ENCODE results near the gene ZNF600. TPM values are rescaled to one million over a fixed set of nuclear protein-coding genes. Genes with fewer than 3 reads are reported as not detected.

ZNF600 gene
- polyA plus RNA-seq, 3 donors = 1.9 to 9.2 (median 2.5) TPM

DNA sequence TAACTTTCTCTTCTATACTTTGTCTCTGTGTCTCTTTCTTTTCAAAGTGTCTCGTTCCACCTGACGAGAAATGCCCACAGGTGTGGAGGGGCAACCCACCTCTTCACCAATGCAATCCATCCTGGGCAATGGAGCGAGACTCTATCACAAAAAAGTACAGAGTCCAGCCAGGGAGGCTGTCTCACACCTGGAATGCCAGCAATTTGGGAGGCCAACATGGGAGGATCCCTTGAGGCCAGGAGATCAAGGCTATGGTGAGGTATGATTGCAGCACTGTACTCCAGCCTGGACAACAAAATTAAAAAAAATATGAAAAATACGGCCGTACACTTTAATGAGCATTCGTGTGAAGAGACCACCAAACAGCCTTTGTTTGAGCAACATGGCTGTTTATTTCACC lies 2.8 kb upstream of the ZNF600 start:
- TF ChIP-seq, protein P1, sequence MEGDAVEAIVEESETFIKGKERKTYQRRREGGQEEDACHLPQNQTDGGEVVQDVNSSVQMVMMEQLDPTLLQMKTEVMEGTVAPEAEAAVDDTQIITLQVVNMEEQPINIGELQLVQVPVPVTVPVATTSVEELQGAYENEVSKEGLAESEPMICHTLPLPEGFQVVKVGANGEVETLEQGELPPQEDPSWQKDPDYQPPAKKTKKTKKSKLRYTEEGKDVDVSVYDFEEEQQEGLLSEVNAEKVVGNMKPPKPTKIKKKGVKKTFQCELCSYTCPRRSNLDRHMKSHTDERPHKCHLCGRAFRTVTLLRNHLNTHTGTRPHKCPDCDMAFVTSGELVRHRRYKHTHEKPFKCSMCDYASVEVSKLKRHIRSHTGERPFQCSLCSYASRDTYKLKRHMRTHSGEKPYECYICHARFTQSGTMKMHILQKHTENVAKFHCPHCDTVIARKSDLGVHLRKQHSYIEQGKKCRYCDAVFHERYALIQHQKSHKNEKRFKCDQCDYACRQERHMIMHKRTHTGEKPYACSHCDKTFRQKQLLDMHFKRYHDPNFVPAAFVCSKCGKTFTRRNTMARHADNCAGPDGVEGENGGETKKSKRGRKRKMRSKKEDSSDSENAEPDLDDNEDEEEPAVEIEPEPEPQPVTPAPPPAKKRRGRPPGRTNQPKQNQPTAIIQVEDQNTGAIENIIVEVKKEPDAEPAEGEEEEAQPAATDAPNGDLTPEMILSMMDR (IDR thresholded peaks at IDR 0.05) = no peak
- no peak overlapping the region for H2AFZ ChIP-seq (ENCODE audit: insufficient read depth, low read depth, low read length, poor library complexity, severe bottlenecking)
- Mint-ChIP-seq H3K9me3 (peaks cover 47 to 86% (median 81%) of the 10 kb centered on the region in 7 donors), H3K4me3 (no peak overlapping the region), H3K27me3 (ENCODE audit: low read depth in 3 of 3) (peaks cover 2 to 10% (median 8%) of the 10 kb centered on the region in 3 donors), H3K4me1 (peaks cover 25% of the 10 kb centered on the region), H3K36me3 (peaks cover 0 to 2% of the 10 kb centered on the region in 2 donors), H3K27ac (no peak overlapping the region)
- intact Hi-C loops (cut with micrococcal nuclease) = loop anchor here in 1 of 2 donors (10.0 kb wide), 1 partner anchor 155 kb away; no protein-coding TSS in a partner anchor
- H3K9me3 ChIP-seq (replicated peaks in 1 of 2; ENCODE audit: control insufficient read depth in 1 of 2, insufficient read depth in 1 of 2, low read length in 2 of 2) = peaks cover 50 to 55% of the 10 kb centered on the region in 2 donors
- 96% methylated on average over 5 of the region's 6 CpGs for WGBS (ENCODE audit: insufficient coverage)
- peaks cover 5% of the 10 kb centered on the region for H3K79me2 ChIP-seq (ENCODE audit: insufficient read depth, low read length)
- H3K27ac ChIP-seq (ENCODE audit: low read depth in 1 of 2, low read length in 2 of 2) = no peak overlapping the region
- H3K4me3 ChIP-seq (replicated peaks in 1 of 3; ENCODE audit: low read depth in 2 of 3, low read length in 3 of 3) = no peak overlapping the region
- no peak overlapping the region for H3K9ac ChIP-seq (ENCODE audit: insufficient read depth, low read length, poor library complexity, severe bottlenecking)
- no peak for DNase-seq
- no peak overlapping the region for H3K4me2 ChIP-seq (replicated peaks; ENCODE audit: extremely low read depth, low read length, poor library complexity, severe bottlenecking)
- no peaks in the 10 kb centered on the region for H3K27me3 ChIP-seq (ENCODE audit: control insufficient read depth in 2 of 2, insufficient read depth in 2 of 2, low read length in 2 of 2)
- no peaks in the 10 kb centered on the region for H4K20me1 ChIP-seq (ENCODE audit: insufficient read depth, low read length)
- no peaks in the 10 kb centered on the region for H3K36me3 ChIP-seq (replicated peaks in 1 of 2; ENCODE audit: control insufficient read depth in 1 of 2, insufficient read depth in 2 of 2, low read length in 2 of 2)
- H3K4me1 ChIP-seq (ENCODE audit: control insufficient read depth in 1 of 2, insufficient read depth in 2 of 2, low read length in 2 of 2) = peaks cover 13 to 14% of the 10 kb centered on the region in 2 donors

DNA sequence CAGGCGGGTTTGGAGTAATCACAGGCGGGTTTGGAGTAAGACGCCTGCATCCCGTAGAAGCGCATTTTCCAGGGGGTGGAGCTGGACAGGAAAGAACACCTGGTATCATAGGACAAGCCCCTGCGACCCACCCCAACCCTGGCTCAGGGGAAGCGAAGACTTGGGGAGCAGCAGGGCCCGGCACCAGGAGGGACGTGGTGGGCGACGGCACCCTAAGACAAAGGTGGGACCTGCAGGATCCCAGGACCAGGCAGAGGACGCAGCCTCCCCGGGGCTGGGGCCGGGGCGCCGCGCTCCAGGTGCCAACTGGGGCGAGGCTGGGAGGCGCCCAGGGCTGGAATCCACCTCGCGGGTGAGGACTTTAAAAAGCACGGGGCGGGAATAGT lies 520 bp downstream of the ZNF600 start:
- Mint-ChIP-seq H3K4me1 (peaks cover 30% of the 10 kb centered on the region), H3K9me3 (peaks cover 30 to 85% (median 78%) of the 10 kb centered on the region in 7 donors), H3K4me3 (peak overlapping the region; percentile 95 to 96), H3K36me3 (peaks cover 16 to 25% of the 10 kb centered on the region in 2 donors), H3K27ac (peak overlapping the region in 5 of 7 donors; percentile 14 to 91 (median 85)), H3K27me3 (ENCODE audit: low read depth in 3 of 3) (peaks cover 2 to 14% (median 8%) of the 10 kb centered on the region in 3 donors)
- peak overlapping the region; percentile 47 to 88 (median 73) for H3K4me3 ChIP-seq (replicated peaks in 1 of 3; ENCODE audit: low read depth in 2 of 3, low read length in 3 of 3)
- H4K20me1 ChIP-seq (ENCODE audit: insufficient read depth, low read length) = no peaks in the 10 kb centered on the region
- WGBS (ENCODE audit: insufficient coverage) = 3% methylated on average over 22 of the region's 23 CpGs
- H3K4me1 ChIP-seq (ENCODE audit: control insufficient read depth in 1 of 2, insufficient read depth in 2 of 2, low read length in 2 of 2) = peaks cover 13 to 14% of the 10 kb centered on the region in 2 donors
- peak overlapping the region; percentile 94 for H3K4me2 ChIP-seq (replicated peaks; ENCODE audit: extremely low read depth, low read length, poor library complexity, severe bottlenecking)
- TF ChIP-seq, protein P1 (IDR thresholded peaks at IDR 0.05) = no peak
- intact Hi-C loops (cut with micrococcal nuclease) = loop anchor here in 1 of 2 donors (10.0 kb wide), 1 partner anchor 159 kb away; no protein-coding TSS in a partner anchor
- DNase-seq = peak in 1 of 3 donors; percentile 2
- H3K9ac ChIP-seq (ENCODE audit: insufficient read depth, low read length, poor library complexity, severe bottlenecking) = peak overlapping the region; percentile 70
- peak overlapping the region; percentile 27 to 68 for H3K27ac ChIP-seq (ENCODE audit: low read depth in 1 of 2, low read length in 2 of 2)
- H3K9me3 ChIP-seq (replicated peaks in 1 of 2; ENCODE audit: control insufficient read depth in 1 of 2, insufficient read depth in 1 of 2, low read length in 2 of 2) = peaks cover 28 to 45% of the 10 kb centered on the region in 2 donors
- H3K27me3 ChIP-seq (ENCODE audit: control insufficient read depth in 2 of 2, insufficient read depth in 2 of 2, low read length in 2 of 2) = no peaks in the 10 kb centered on the region
- peaks cover 0 to 6% of the 10 kb centered on the region in 2 donors for H3K36me3 ChIP-seq (replicated peaks in 1 of 2; ENCODE audit: control insufficient read depth in 1 of 2, insufficient read depth in 2 of 2, low read length in 2 of 2)
- H3K79me2 ChIP-seq (ENCODE audit: insufficient read depth, low read length) = peaks cover 5% of the 10 kb centered on the region
- peak overlapping the region; percentile 88 for H2AFZ ChIP-seq (ENCODE audit: insufficient read depth, low read depth, low read length, poor library complexity, severe bottlenecking)
